Measurements from ENCODE around the gene FAM53B.
A peak's percentile ranks its signal among the peaks of the same experiment; 100 is the strongest.

FAM53B gene

GRCh38 chr10:124647421-124648130 lies 96.6 kb downstream of the FAM53B start:
- no peak overlapping the region for H3K4me3 ChIP-seq (ENCODE audit: low read depth, low read length)
- no peaks in the 10 kb centered on the region for H3K9me3 ChIP-seq (ENCODE audit: control insufficient read depth, insufficient read depth, low read depth, low read length)
- no peak overlapping the region for H3K27ac ChIP-seq (ENCODE audit: extremely low read depth, low read depth, low read length)
- H3K36me3 ChIP-seq (ENCODE audit: control insufficient read depth in 2 of 2, insufficient read depth in 1 of 2, low read length in 2 of 2): no peaks in the 10 kb centered on the region
- ChIA-PET POLR2A (no interaction called here), CTCF (interaction anchor here (0.6 to 1.0 kb wide), 4 partner anchors 13 to 94 kb away, joined by 3 read pairs; no protein-coding TSS in a partner anchor)
- TF ChIP-seq PRDM10 (tag by site-specific recombination; IDR thresholded peaks at IDR 0.05) (peak; percentile 58), YY1 (tag by site-specific recombination; IDR thresholded peaks at IDR 0.05) (no peak), ZNF202 (tag by site-specific recombination; IDR thresholded peaks at IDR 0.05; ENCODE audit: borderline replicate concordance) (no peak), AEBP2 (tag by site-specific recombination; IDR thresholded peaks at IDR 0.05; ENCODE audit: borderline replicate concordance) (no peak), ZNF529 (tag by site-specific recombination; IDR thresholded peaks at IDR 0.05; ENCODE audit: insufficient replicate concordance) (no peak), ZFHX2 (tag by site-specific recombination; conservative IDR thresholded peaks at IDR 0.05) (0 out of 2 replicates have a peak, but pooled peaks have one; percentile 26), ZBTB17 (tag by site-specific recombination; IDR thresholded peaks at IDR 0.05) (no peak), ZNF37A (tag by site-specific recombination; IDR thresholded peaks at IDR 0.05) (no peak), MEIS1 (CRISPR knock-in tag; IDR thresholded peaks at IDR 0.05; ENCODE audit: borderline replicate concordance) (no peak), ZEB2 (tag by site-specific recombination; IDR thresholded peaks at IDR 0.05) (no peak), ZBTB44 (tag by site-specific recombination; IDR thresholded peaks at IDR 0.05) (no peak), PRDM4 (tag by site-specific recombination; IDR thresholded peaks at IDR 0.05) (no peak), ZNF223 (tag by site-specific recombination; IDR thresholded peaks at IDR 0.05) (no peak), KLF1 (tag by site-specific recombination; IDR thresholded peaks at IDR 0.05) (peak; percentile 17; the same call in 1 of the 2 replicates), ZBTB26 (tag by site-specific recombination; optimal IDR thresholded peaks at IDR 0.05) (no peak)
- no peaks in the 10 kb centered on the region for H3K4me1 ChIP-seq (ENCODE audit: control insufficient read depth, insufficient read depth, low read length)
